ENCODE measurements around the gene SYCP2L. TPM values are rescaled to one million over a fixed set of nuclear protein-coding genes. Genes with fewer than 3 reads are reported as not detected.
"Not testable (repeated sequence)": the region's sequence is repeated elsewhere in the genome, so short reads cannot be mapped to it uniquely, and the experiment has no call there.

SYCP2L gene
- total RNA-seq, 2 experiments from 2014 or later: 0.32 TPM; not detected in 1

DNA sequence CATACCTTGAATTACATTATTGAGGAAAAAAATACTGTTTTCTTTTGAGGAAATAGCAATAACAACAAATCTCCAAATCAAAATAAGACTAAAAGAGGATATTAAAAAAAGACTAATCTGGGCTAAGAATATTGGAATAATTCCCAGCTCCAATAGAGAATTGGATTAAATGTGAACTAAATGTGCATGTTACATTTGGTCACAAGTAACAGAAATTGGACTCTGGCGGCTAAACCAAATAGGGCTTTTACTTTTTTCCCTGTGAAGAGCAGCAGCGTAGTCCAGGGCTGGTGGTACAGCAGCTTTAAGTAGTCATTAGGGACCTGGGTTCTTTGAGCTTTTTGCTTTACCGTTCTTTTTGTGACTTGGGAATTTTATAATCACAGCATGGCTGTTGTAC, 85.3 kb downstream of the SYCP2L start:
- H3K9me3 Mint-ChIP-seq: peaks cover 3% of the 10 kb centered on the region
- TF ChIP-seq, protein P1, sequence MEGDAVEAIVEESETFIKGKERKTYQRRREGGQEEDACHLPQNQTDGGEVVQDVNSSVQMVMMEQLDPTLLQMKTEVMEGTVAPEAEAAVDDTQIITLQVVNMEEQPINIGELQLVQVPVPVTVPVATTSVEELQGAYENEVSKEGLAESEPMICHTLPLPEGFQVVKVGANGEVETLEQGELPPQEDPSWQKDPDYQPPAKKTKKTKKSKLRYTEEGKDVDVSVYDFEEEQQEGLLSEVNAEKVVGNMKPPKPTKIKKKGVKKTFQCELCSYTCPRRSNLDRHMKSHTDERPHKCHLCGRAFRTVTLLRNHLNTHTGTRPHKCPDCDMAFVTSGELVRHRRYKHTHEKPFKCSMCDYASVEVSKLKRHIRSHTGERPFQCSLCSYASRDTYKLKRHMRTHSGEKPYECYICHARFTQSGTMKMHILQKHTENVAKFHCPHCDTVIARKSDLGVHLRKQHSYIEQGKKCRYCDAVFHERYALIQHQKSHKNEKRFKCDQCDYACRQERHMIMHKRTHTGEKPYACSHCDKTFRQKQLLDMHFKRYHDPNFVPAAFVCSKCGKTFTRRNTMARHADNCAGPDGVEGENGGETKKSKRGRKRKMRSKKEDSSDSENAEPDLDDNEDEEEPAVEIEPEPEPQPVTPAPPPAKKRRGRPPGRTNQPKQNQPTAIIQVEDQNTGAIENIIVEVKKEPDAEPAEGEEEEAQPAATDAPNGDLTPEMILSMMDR (IDR thresholded peaks at IDR 0.05): no peak
- no peak overlapping the region for H3K27ac Mint-ChIP-seq
- ATAC-seq: no peak
- H3K4me1 Mint-ChIP-seq (ENCODE audit: low read depth): no peaks in the 10 kb centered on the region
- DNase-seq: no peak
- POLR2A ChIA-PET: no interaction called here
- no peak overlapping the region for H3K4me3 Mint-ChIP-seq
- CTCF ChIA-PET: interaction anchor here (2.8 kb wide), 1 partner anchor 18 kb away, joined by 8 read pairs; no protein-coding TSS in a partner anchor
- H3K27me3 Mint-ChIP-seq: peaks cover 5% of the 10 kb centered on the region
- no peaks in the 10 kb centered on the region for H3K36me3 Mint-ChIP-seq (ENCODE audit: low read depth)
- intact Hi-C loops (cut with micrococcal nuclease): no loop called here

DNA sequence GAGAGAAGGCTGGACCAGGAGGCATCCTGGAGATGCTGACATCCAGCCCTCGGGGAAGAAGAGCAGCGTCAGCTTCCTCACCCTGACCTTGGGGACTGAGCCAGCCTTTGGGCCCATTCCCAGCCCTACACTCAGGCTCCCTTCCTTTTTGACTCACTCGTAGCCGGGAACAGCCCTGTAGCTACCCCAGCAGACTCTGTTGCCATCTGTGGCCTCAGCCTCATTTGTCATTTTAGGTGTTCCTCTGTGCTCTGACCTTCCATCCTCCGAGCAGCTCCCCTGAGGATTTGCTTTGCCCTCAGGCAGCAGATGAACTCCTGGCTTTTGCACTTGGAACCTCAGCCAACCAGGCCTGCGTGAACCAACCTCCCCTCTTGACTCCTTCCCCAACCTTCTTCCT, 89.7 kb downstream of the SYCP2L start:
- ATAC-seq (no peak), DNase-seq (no peak)
- POLR2A ChIA-PET: no interaction called here
- CTCF ChIA-PET: interaction anchor here (1.8 kb wide), 1 partner anchor 22 kb away, joined by 8 read pairs; no protein-coding TSS in a partner anchor
- Mint-ChIP-seq H3K36me3 (ENCODE audit: low read depth) (no peaks in the 10 kb centered on the region), H3K4me1 (ENCODE audit: low read depth) (no peaks in the 10 kb centered on the region), H3K27ac (no peak overlapping the region), H3K9me3 (no peaks in the 10 kb centered on the region), H3K4me3 (no peak overlapping the region), H3K27me3 (peaks cover 5% of the 10 kb centered on the region)
- TF ChIP-seq, protein P1 (IDR thresholded peaks at IDR 0.05): no peak
- intact Hi-C loops (cut with micrococcal nuclease): no loop called here

DNA sequence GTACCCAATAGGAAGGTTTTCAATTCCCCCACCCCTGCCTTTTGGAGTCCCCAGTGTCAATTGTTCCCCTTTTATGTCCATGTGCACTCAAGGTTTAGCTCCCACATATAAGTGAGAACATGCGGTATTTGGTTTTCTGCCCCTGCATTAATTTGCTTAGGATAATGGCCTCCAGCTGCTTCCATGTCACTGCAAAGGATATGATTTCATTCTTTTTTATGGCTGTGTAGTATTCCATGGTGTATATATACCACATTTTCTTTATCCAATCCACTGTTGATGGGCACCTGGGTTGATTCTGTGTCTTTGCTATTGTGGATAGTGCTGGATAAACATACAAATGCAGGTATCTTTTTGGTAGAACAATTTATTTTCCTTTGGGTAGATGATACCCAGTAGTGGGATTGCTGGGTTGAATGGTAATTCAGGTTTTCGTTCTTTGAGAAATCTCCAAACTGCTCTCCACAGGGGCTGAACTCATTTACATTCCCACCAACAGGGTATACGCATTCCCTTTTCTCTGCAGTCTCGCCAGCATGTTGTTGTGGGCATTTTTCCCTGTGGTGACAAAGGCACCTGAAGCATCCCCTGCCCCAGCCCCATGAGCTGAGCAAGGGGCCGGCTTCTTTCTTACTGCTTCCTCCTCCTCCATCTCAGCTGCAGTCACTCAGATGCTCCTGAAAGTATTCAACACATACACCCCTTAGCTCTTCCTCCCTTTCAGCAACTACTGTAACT, 90.5 kb downstream of the SYCP2L start:
- H3K4me3 Mint-ChIP-seq: no peak overlapping the region
- CTCF ChIA-PET: interaction anchor here (1.8 kb wide), 1 partner anchor 23 kb away, joined by 8 read pairs; no protein-coding TSS in a partner anchor
- no peaks in the 10 kb centered on the region for H3K4me1 Mint-ChIP-seq (ENCODE audit: low read depth)
- no peak for ATAC-seq
- no peak overlapping the region for H3K27ac Mint-ChIP-seq
- TF ChIP-seq, protein P1 (IDR thresholded peaks at IDR 0.05): no peak
- POLR2A ChIA-PET: no interaction called here
- intact Hi-C loops (cut with micrococcal nuclease): no loop called here
- no peak for DNase-seq
- no peaks in the 10 kb centered on the region for H3K9me3 Mint-ChIP-seq
- H3K27me3 Mint-ChIP-seq: peaks cover 5% of the 10 kb centered on the region
- H3K36me3 Mint-ChIP-seq (ENCODE audit: low read depth): no peaks in the 10 kb centered on the region

DNA sequence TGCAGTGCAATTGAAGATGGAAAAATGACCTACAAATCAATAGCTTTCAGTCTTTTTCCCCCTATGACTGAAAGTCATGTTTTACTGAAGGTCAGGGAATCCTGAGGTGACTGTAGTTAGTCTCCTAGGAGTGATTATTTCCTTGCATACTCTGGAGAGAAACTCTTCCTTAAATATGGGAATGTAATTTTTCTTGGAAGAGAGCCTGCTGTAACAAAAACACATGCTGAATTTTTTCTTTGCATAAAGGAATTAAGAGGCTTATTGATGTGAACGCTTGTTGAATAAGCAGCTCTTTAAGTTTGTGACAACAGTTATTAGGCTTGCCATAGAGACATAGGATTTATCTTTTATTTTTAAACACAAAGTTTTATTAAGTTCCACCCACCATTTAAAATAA, 92.8 kb downstream of the SYCP2L start:
- intact Hi-C loops (cut with micrococcal nuclease): no loop called here
- DNase-seq: no peak
- ChIA-PET CTCF (interaction anchor here (0.6 to 1.6 kb wide), 2 partner anchors 26 to 27 kb away, joined by 4 read pairs; no protein-coding TSS in a partner anchor), POLR2A (no interaction called here)
- Mint-ChIP-seq H3K9me3 (no peaks in the 10 kb centered on the region), H3K36me3 (ENCODE audit: low read depth) (no peaks in the 10 kb centered on the region), H3K4me1 (ENCODE audit: low read depth) (no peaks in the 10 kb centered on the region), H3K4me3 (no peak overlapping the region), H3K27me3 (peaks cover 5% of the 10 kb centered on the region), H3K27ac (no peak overlapping the region)
- ATAC-seq: no peak
- TF ChIP-seq, protein P1 (IDR thresholded peaks at IDR 0.05): no peak

DNA sequence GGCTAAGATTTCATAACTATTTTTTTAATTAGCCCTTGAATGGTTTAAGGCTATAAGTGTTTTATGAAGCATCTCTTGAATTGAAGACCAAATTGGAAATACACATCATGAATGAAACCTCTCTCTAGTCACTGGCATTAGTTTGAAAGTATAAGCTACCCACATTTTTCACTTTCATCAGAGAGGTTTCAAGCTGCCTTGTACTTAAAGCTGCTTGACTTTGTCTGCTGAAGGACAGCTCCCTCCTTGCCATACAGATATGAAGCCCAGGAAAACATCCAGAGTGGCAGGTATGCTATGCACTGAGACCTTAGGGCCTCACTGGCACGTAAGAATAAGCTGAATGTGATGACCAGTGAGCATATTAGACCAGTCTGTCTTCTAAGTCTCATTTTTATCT, 94.6 kb downstream of the SYCP2L start:
- Mint-ChIP-seq H3K9me3 (peaks cover 2% of the 10 kb centered on the region), H3K4me1 (ENCODE audit: low read depth) (no peaks in the 10 kb centered on the region), H3K27me3 (peaks cover 5% of the 10 kb centered on the region), H3K4me3 (no peak overlapping the region), H3K36me3 (ENCODE audit: low read depth) (peaks cover 1% of the 10 kb centered on the region), H3K27ac (no peak overlapping the region)
- ChIA-PET CTCF (no interaction called here), POLR2A (no interaction called here)
- ATAC-seq: no peak
- DNase-seq: no peak
- TF ChIP-seq, protein P1 (IDR thresholded peaks at IDR 0.05): no peak
- intact Hi-C loops (cut with micrococcal nuclease): no loop called here

DNA sequence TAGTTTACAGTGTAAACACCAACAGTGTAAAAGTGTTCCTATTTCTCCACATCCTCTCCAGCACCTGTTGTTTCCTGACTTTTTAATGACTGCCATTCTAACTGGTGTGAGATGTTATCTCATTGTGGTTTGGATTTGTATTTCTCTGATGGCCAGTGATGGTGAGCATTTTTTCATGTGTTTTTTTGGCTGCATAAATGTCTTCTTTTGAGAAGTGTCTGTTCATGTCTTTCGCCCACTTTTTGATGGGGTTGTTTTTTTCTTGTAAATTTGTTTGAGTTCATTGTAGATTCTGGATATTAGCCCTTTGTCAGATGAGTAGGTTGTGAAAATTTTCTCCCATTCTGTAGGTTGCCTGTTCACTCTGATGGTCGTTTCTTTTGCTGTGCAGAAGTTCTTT, 98.1 kb downstream of the SYCP2L start:
- POLR2A ChIA-PET: not testable (repeated sequence)

More for the DNA sequence above, 98.1 kb downstream of the SYCP2L start:
- H3K9me3 Mint-ChIP-seq; intact Hi-C loops (cut with micrococcal nuclease); DNase-seq; H3K36me3 Mint-ChIP-seq (ENCODE audit: low read depth); H3K27me3 Mint-ChIP-seq; H3K4me3 Mint-ChIP-seq; CTCF ChIA-PET; H3K4me1 Mint-ChIP-seq (ENCODE audit: low read depth); ATAC-seq; H3K27ac Mint-ChIP-seq: not testable (repeated sequence)

Measured in activated CD8-positive, alpha-beta T cell treated with anti-CD3 and anti-CD28 coated beads for 36 hours (primary cell).